Activated T-helper 1 cell treated with anti-CD3 and anti-CD28 coated beads, Interleukin-2, amount 50 U/mL, for 16 hours (primary cell): ENCODE data around the gene F11.
"Not testable (repeated sequence)": the region's sequence is repeated elsewhere in the genome, so short reads cannot be mapped to it uniquely, and the experiment has no call there.

Source experiments
- DNase-seq, 2 donors: peaks; one replicate each; pipeline ENCODE4 v3.0.0-alpha.2; 2020; ENCODE audit warnings: low read depth in 1 of 2, low spot score in 1 of 2

The F11 gene

DNA sequence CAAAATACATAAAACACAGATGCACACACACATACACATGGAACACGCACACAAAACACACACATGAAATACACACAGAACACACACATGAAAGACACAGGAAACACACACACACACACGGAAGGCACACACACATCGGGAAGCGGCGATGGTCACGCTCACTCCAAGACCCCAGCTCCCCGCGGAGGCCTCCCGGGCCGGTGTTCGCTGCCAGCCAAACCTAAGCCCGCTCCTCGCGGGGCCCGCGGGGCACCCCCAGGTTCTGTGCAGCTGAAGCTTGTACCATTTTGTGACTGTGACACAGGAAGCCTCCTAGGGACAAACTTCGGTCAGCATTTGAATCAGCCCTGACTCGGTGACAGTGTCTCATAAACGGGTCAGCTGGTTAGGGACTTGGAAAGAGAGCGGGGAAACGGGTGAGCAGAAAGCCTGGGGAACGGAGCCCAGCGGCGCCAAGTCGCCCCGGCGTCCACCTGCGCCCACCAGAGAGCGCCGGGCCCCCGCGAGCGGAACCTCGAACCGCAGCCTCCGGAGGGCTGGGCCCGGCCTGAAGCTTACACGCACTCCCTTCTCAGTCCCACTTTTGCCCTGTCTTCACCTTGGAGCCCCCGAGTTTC is 32.1 kb downstream of the F11 start:
- no peak for DNase-seq

DNA sequence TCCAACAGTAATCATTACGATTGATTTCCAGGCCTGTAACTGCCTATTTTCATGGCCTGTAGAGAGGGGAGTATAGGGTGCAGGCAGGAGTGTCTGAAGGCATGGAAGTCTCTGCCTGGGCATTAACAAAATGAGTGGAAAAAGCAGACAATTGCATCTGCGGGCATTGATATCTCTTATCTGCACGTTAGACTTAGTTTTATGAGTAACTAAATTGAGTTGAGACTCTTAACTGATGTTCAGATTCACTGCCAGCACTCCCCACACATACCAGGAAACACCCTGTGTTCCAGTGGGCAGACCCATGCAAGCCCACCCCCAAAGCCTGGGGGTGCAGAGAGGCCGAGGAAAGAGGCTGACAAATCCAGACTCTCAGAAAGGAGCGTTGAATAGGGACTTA is 33.3 kb downstream of the F11 start:
- DNase-seq: no peak

DNA sequence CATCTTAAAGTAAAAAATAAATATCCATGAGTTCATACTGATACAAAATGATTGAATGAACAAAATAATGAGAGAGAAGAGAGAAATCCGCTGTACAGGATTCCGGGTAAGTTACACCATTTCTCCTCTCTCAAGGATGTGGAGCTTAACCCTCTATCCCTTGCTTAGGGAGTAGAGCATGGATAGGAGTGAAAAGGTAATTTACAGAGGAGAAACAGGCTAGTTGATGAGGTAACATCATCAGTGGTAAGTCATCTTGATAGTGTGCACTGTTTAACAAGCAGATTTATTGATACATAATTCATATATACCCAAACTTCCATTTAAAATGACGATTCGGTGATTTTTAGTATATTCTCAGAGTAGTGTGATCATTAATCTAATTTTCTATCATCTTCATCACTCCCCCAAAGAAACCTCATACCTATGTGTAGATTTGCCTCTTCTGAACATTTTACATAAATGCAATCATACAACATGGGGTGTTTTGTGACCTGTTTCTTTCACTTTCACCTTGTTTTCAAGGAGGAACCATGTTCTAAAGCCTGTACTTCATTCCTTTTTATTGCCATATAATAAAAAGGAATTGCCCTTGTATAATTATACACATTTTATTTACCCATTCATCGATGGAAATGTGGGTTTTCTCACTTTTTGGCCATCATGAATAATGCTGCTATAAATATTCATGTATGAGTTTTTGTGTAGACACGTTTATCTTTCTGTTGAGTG is 34.8 kb downstream of the F11 start:
- no peak for DNase-seq

DNA sequence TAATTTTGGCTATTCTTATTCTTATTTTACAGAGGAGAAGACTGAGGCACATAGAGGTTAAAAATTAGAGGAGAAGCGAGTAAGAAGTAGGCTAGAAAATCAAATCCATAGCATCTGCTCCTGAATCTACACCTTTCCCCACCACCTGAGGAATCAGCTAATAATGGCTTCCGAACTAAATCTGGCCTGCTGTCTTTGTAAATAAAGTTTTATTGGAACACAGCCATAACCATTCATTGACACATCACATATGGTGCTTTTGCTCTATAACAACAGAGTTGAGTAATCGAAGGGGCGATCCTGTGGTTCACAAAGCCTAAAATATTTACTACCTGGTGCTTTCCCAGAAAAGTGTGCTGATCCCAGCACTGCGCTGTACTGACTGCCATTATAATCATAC is 38.2 kb downstream of the F11 start:
- no peak for DNase-seq

DNA sequence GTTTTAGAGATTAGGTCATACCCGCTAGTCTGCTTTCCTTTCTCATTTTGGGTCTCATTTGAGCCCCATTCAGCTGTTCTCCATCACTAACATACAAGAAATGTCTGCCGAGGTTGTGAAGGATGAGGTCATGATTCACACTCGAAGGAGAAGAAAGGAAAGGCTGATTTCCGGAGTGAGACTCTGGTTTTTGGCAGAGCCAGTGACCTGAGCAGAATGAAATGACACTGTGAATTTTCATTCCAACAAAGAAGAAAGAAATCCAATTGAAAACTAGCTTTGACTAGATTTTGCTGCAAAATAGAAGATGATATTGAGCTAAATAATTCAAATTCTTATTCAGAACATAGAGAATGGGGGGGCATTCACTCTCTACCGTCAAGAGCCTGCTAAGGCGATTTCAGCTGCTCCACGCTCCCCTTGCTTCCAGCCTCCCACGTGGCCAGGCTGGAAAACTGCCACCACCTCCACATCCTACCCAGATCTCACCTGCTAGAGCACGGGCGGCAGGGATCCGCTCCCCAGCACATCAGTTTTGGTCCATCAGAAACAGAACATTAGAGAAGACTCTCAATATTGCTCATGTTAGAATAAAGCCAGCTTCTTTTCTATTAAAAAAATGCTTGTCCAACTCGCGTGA is 39.0 kb downstream of the F11 start:
- no peak for DNase-seq

DNA sequence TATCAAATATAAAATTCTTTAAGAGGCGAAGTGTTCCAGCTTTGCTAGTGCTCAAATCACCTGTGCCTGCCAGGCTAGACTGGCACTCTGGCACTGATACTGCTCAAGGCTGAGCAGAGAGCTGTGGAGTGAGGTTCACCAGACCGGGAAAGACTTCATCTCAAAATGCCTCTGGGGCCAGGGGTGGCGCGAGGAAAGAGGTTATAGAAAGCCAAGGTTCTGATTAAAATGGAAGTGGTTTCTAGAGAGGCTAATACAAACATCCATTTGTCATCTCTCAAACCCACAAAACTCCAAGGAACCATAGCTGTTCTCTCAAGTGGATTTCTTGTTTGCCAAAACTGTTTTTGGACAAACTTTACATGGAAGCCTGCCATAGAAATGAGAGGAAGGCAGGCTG is 41.5 kb downstream of the F11 start:
- DNase-seq: no peak

DNA sequence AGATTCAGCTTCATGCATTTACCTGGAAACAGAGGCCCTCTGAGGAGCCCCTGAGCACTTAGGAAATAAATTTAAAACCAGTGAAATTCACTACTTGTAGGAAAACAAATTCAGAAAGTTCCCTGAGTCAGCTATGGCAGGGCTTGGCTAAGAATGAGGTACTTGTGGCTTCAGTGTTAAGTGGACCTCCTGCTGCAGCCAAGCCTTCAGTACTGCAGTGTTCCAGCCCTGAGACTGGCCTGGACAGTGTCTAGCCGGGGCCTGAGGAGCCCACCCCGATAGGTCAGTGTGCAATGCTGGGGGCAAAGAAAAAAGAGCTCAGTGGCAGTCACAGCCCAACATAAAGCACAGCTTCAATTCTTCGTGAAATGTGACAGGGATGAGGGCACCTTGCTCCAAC is 41.9 kb downstream of the F11 start:
- no peak for DNase-seq

DNA sequence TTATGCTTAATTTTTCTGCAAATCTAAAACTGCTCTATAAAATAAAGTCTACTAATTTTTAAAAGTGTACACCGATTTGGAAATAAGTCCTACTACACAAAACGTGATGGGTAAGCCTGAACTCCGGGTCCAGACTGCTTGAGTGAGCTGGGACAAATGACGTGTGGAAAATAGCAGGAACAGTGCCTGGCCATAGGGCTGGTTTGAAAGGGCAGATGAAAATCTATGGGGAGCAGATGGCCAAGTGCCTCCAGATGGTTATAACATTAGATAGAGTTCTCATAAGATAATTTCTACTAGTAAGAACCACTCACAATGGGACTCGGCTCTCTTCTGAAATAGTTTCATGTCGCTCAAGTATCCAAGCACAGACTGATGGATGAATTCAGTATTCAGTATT is 52.5 kb downstream of the F11 start:
- no peak for DNase-seq

DNA sequence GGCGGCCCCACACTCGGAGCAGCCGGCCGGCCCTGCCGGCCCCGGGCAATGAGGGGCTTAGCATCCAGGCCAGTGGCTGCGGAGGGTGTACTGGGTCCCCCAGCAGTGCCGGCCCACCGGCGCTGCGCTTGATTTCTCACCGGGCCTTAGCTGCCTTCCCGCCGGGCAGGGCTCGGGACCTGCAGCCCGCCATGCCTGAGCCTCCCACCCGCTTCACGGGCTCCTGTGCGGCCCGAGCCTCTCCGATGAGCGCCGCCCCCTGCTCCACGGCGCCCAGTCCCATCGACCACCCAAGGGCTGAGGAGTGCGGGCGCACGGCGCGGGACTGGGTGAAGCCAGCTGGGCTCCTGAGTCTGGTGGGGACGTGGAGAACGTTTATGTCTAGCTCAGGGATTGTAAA is 58.7 kb downstream of the F11 start:
- not testable (repeated sequence) for DNase-seq

DNA sequence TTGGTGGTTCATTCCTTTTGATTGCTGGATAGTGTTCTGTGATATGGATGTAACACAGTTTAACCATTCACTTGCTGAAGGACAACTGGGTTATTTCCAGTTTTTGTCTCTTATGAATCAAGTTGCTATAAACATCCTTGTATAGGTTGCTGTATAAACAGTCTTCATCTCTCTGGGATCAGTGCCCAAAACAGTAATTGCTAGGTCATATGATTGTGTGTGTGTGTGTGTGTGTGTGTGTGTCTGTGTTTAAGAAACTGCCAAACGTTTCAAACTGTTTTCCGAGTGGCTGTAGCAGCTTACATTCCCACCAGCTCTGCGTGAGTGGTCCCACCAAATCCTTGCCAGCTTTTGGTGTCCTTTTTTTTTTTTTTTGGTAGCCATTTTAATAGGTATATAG is 60.4 kb downstream of the F11 start:
- no peak for DNase-seq

DNA sequence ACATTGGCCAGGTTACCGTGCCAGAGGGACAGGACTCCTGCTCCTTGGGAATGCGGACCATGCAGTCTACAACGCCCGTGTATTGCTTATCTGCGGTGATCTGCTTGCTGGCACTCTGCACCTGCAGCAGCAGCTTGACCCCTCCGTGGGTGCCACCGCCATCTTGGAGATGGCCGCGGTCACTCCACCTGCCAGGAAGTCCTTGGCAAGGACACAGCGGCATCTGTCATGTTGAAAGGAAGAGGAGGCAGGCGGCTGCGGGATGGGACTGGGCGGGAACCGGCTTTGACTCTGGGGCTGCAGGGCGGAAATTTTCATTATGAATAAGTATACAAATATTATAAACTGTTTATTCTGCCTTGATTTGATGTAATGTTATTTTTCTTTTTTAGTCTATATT is 63.4 kb downstream of the F11 start:
- no peak for DNase-seq

DNA sequence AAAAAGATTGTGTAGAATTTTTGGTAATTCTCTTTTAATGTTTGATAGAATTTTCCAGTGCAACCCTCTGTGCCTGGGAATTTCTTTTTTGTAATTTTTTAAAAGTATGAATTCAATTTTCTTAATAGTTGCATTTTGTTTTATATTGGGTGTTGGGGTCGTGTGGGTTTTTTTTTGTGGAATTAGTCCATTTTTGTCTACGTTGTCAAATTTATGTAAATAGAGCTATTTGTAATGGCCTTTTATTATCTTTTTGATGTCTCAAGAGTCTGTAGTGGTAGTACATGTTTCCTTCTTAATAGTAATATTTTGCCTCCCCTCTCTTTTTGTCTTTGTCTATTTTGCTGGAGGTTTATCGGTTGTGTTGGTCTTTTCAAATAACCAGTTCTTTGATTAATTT is 64.4 kb downstream of the F11 start:
- no peak for DNase-seq

DNA sequence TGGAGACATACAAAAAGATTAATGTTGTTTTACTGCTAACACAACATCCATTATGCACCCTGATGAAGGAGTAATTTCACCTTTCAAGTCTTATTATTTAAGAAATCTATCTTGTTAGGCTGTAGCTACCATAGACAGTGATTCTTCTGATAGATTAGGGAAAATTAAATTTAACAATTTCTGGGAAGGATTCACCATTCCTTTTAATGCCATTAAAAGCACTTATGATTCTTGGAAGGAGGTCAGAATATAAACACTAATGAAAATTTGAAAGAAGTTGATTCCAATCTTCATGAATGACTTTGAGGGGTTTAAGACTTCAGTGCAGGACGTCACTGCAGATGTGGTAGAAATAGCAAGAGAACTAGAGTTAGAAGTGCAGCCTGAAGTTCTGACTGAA is 69.8 kb downstream of the F11 start:
- no peak for DNase-seq
